HG02885 (cell line): ENCODE data around the gene ZKSCAN8.

Experiments
- ATAC-seq: cut with Tn5 transposase; IDR thresholded peaks from one replicate; pipeline ENCODE4 v1.9.1; 2021; ENCODE audit warnings: mild to moderate bottlenecking; ENCODE audit not compliant: unreplicated experiment, poor library complexity

ZKSCAN8 gene

GRCh38 chr6:28203201-28203600 is 61.5 kb downstream of the ZKSCAN8 start:
- ATAC-seq = no peak

- no peak for ATAC-seq
Observed at GRCh38 chr6:28205879-28206278, 64.2 kb downstream of the ZKSCAN8 start.

GRCh38 chr6:28206527-28206926 is 64.8 kb downstream of the ZKSCAN8 start:
- ATAC-seq = no peak

GRCh38 chr6:28206928-28207509 is 65.3 kb downstream of the ZKSCAN8 start:
- ATAC-seq = no peak

GRCh38 chr6:28207510-28208110 is 65.9 kb downstream of the ZKSCAN8 start:
- peak; percentile 52 for ATAC-seq

- no peak for ATAC-seq
Observed at GRCh38 chr6:28208111-28208659, 66.5 kb downstream of the ZKSCAN8 start.
